Measurements from ENCODE around the gene MMP28.
A peak's percentile ranks its signal among the peaks of the same experiment; 100 is the strongest.

MMP28 gene

GRCh38 chr17:35817196-35817595, 21.8 kb upstream of the MMP28 start:
- Histone ChIP-seq H3K27ac (ENCODE audit: low read depth, low read length) (no peak overlapping the region), H3K9me2 (replicated peaks; ENCODE audit: control insufficient read depth, low read length) (no peaks in the 10 kb centered on the region), H3F3A (ENCODE audit: control insufficient read depth, insufficient read depth) (peaks cover 17% of the 10 kb centered on the region), H3K4me2 (ENCODE audit: low read length) (no peak overlapping the region), H3K79me2 (ENCODE audit: control insufficient read depth, low read length) (peaks cover 96% of the 10 kb centered on the region), H3K4me3 (ENCODE audit: low read length) (no peak overlapping the region), H4K20me1 (ENCODE audit: control insufficient read depth, insufficient read depth, low read depth, low read length) (peaks cover 34% of the 10 kb centered on the region), H3K27me3 (ENCODE audit: control insufficient read depth, low read length) (no peaks in the 10 kb centered on the region), H3K4me1 (ENCODE audit: control insufficient read depth, low read length) (peaks cover 4% of the 10 kb centered on the region; the same call in 1 of the 2 replicates), H3K9me3 (ENCODE audit: control insufficient read depth, insufficient read depth, low read length) (no peaks in the 10 kb centered on the region), H3K36me3 (ENCODE audit: control insufficient read depth, low read length) (peaks cover 97% of the 10 kb centered on the region)
- TF ChIP-seq EZH2phosphoT487 (IDR thresholded peaks at IDR 0.05; ENCODE audit: borderline replicate concordance, low read length): no peak
- no peak for TF ChIP-seq CTCF (IDR thresholded peaks at IDR 0.05; ENCODE audit: low read depth, low read length, poor library complexity, severe bottlenecking)

GRCh38 chr17:35816723-35817122, 21.3 kb upstream of the MMP28 start:
- no peaks in the 10 kb centered on the region for H3K9me3 ChIP-seq (ENCODE audit: control insufficient read depth, insufficient read depth, low read length)
- H3K27ac ChIP-seq (ENCODE audit: low read depth, low read length): no peak overlapping the region
- H3K4me3 ChIP-seq (ENCODE audit: low read length): no peak overlapping the region
- no peak overlapping the region for H3K4me2 ChIP-seq (ENCODE audit: low read length)
- peaks cover 8% of the 10 kb centered on the region for H3K4me1 ChIP-seq (ENCODE audit: control insufficient read depth, low read length)
- H3K36me3 ChIP-seq (ENCODE audit: control insufficient read depth, low read length): peaks cover 97% of the 10 kb centered on the region
- H4K20me1 ChIP-seq (ENCODE audit: control insufficient read depth, insufficient read depth, low read depth, low read length): peaks cover 39% of the 10 kb centered on the region
- TF ChIP-seq CTCF (IDR thresholded peaks at IDR 0.05; ENCODE audit: low read depth, low read length, poor library complexity, severe bottlenecking): no peak
- TF ChIP-seq EZH2phosphoT487 (IDR thresholded peaks at IDR 0.05; ENCODE audit: borderline replicate concordance, low read length): no peak
- peaks cover 100% of the 10 kb centered on the region for H3K79me2 ChIP-seq (ENCODE audit: control insufficient read depth, low read length)
- H3K27me3 ChIP-seq (ENCODE audit: control insufficient read depth, low read length): no peaks in the 10 kb centered on the region
- peaks cover 16% of the 10 kb centered on the region for H3F3A ChIP-seq (ENCODE audit: control insufficient read depth, insufficient read depth)
- H3K9me2 ChIP-seq (replicated peaks; ENCODE audit: control insufficient read depth, low read length): no peaks in the 10 kb centered on the region

GRCh38 chr17:35812456-35812855, 17.0 kb upstream of the MMP28 start:
- Histone ChIP-seq H3K4me3 (ENCODE audit: low read length) (no peak overlapping the region), H3K9me2 (replicated peaks; ENCODE audit: control insufficient read depth, low read length) (no peaks in the 10 kb centered on the region), H3K9me3 (ENCODE audit: control insufficient read depth, insufficient read depth, low read length) (no peaks in the 10 kb centered on the region), H3K27ac (ENCODE audit: low read depth, low read length) (no peak overlapping the region), H3K4me2 (ENCODE audit: low read length) (peak overlapping the region; percentile 5; the same call in 1 of the 2 replicates), H3K4me1 (ENCODE audit: control insufficient read depth, low read length) (peaks cover 33% of the 10 kb centered on the region), H3K27me3 (ENCODE audit: control insufficient read depth, low read length) (no peaks in the 10 kb centered on the region), H3K36me3 (ENCODE audit: control insufficient read depth, low read length) (peaks cover 78% of the 10 kb centered on the region), H3K79me2 (ENCODE audit: control insufficient read depth, low read length) (peaks cover 86% of the 10 kb centered on the region), H4K20me1 (ENCODE audit: control insufficient read depth, insufficient read depth, low read depth, low read length) (peaks cover 52% of the 10 kb centered on the region), H3F3A (ENCODE audit: control insufficient read depth, insufficient read depth) (peaks cover 6% of the 10 kb centered on the region)
- no peak for TF ChIP-seq EZH2phosphoT487 (IDR thresholded peaks at IDR 0.05; ENCODE audit: borderline replicate concordance, low read length)
- TF ChIP-seq CTCF (IDR thresholded peaks at IDR 0.05; ENCODE audit: low read depth, low read length, poor library complexity, severe bottlenecking): no peak
